HEK293T (cell line): ENCODE measurements around the gene IL1RN.

Experiments
- ARNT ChIP-seq: fragments of 450-650 bp; IDR thresholded peaks from 2 replicates; pipeline ENCODE4 v1.6.1; 2017; ENCODE audit warnings: mild to moderate bottlenecking
- BHLHE40 ChIP-seq: fragments of 450-650 bp; IDR thresholded peaks from 2 replicates; pipeline ENCODE4 v1.6.1; 2016; ENCODE audit warnings: mild to moderate bottlenecking, moderate library complexity, borderline replicate concordance
- CTBP1 ChIP-seq: fragments of 450-650 bp; IDR thresholded peaks from 2 replicates; pipeline ENCODE4 v1.6.1; 2016; ENCODE audit warnings: borderline replicate concordance
- FOXK2 ChIP-seq: fragments of 450-650 bp; IDR thresholded peaks from 2 replicates; pipeline ENCODE4 v1.6.1; 2016; ENCODE audit warnings: mild to moderate bottlenecking
- HDGF ChIP-seq: fragments of 450-650 bp; IDR thresholded peaks from 2 replicates; pipeline ENCODE4 v1.6.1; 2017; ENCODE audit warnings: antibody characterized with exemption, borderline replicate concordance
- PKNOX1 ChIP-seq: fragments of 450-650 bp; IDR thresholded peaks from 2 replicates; pipeline ENCODE4 v1.6.1; 2016
- SP1 ChIP-seq: fragments of 450-650 bp; IDR thresholded peaks from 2 replicates; pipeline ENCODE4 v1.6.1; 2017
- SUZ12 ChIP-seq: fragments of 450-650 bp; IDR thresholded peaks from 2 replicates; pipeline ENCODE4 v1.6.1; 2016; ENCODE audit warnings: mild to moderate bottlenecking

- TF ChIP-seq ARNT = no peak
- TF ChIP-seq PKNOX1 = no peak
- TF ChIP-seq FOXK2 = no peak
- no peak for TF ChIP-seq BHLHE40
- TF ChIP-seq SUZ12 = no peak
- TF ChIP-seq SP1 = no peak
- TF ChIP-seq CTBP1 = no peak
- TF ChIP-seq HDGF = no peak
Measured at GRCh38 chr2:113077921-113078320, 49.5 kb upstream of the IL1RN start.
